Esophagus (tissue), 2 donors: ENCODE measurements around the gene NCBP1. TPM values are rescaled to one million over a fixed set of nuclear protein-coding genes. Genes with fewer than 3 reads are reported as not detected.
"Not testable (repeated sequence)": the region's sequence is repeated elsewhere in the genome, so short reads cannot be mapped to it uniquely, and the experiment has no call there.

Experiments
- H3K27ac ChIP-seq, 2 donors: one replicate each; pipeline ENCODE4 v1.5.1; 2013; ENCODE audit warnings: low read depth in 2 of 2, mild to moderate bottlenecking in 2 of 2, inconsistent platforms in 1 of 2, low read length in 1 of 2, moderate library complexity in 1 of 2
- H3K27me3 ChIP-seq, 2 donors: one replicate each; pipeline ENCODE4 v1.6.1; 2013; ENCODE audit warnings: low read length in 2 of 2, control low read depth in 1 of 2, mild to moderate bottlenecking in 1 of 2; ENCODE audit not compliant: insufficient read depth in 2 of 2, control insufficient read depth in 1 of 2
- H3K36me3 ChIP-seq, 2 donors: one replicate each; pipeline ENCODE4 v1.6.1; 2013; ENCODE audit warnings: low read length in 1 of 2; ENCODE audit not compliant: control insufficient read depth in 2 of 2, insufficient read depth in 2 of 2
- H3K4me1 ChIP-seq, 2 donors: one replicate each; pipeline ENCODE4 v1.6.1; 2013; ENCODE audit warnings: low read length in 1 of 2; ENCODE audit not compliant: control insufficient read depth in 2 of 2, insufficient read depth in 2 of 2
- H3K4me3 ChIP-seq, 2 donors: one replicate each; pipeline ENCODE4 v1.5.1; 2013; ENCODE audit warnings: low read length in 2 of 2, mild to moderate bottlenecking in 2 of 2, low read depth in 1 of 2, moderate library complexity in 1 of 2
- H3K9me3 ChIP-seq, 2 donors: one replicate each; pipeline ENCODE4 v1.6.1; 2013; ENCODE audit warnings: mild to moderate bottlenecking in 2 of 2, low read depth in 1 of 2, low read length in 1 of 2, moderate library complexity in 1 of 2; ENCODE audit not compliant: control insufficient read depth in 2 of 2, insufficient read depth in 1 of 2
- WGBS, 2 donors: extraction: QIAGEN DNeasy Blood & Tissue Kit; methylation state at CpG; one replicate each; pipeline ENCODE4 v1.1.7; 2013; 5-methylcytosine and 5-hydroxymethylcytosine counted together
- polyA plus RNA-seq, 2 donors: library from polyadenylated mRNA; stranded (reverse); fragments of 200-250 nt; gene quantifications; one replicate each; pipeline ENCODE4 v1.2.3, GENCODE V29; 2013
- donor health status: healthy with polysubstance abuse.
- donor health status: Bipolar disorder and iron deficiency.

Gene NCBP1
- polyA plus RNA-seq, 2 donors: 6.7 to 8.1 TPM

- WGBS, 2 donors: 85 to 95% methylated on average over 7 of the region's 7 CpGs
- Histone ChIP-seq H3K36me3 (peaks cover 2 to 6% of the 10 kb centered on the region in 2 donors), H3K4me1 (no peaks in the 10 kb centered on the region), H3K27ac (no peak overlapping the region), H3K4me3 (peak overlapping the region in 1 of 2 donors; percentile 85), H3K27me3 (no peaks in the 10 kb centered on the region), H3K9me3 (no peaks in the 10 kb centered on the region)
These were observed 61.1 kb downstream of the NCBP1 start for GRCh38 chr9:97694769-97695168.

- no peaks in the 10 kb centered on the region for H3K27me3 ChIP-seq
- WGBS, 2 donors: 64 to 69% methylated on average over 3 of the region's 3 CpGs
- H3K36me3 ChIP-seq: peaks cover 0 to 6% of the 10 kb centered on the region in 2 donors
- no peak overlapping the region for H3K27ac ChIP-seq
- peaks cover 0 to 2% of the 10 kb centered on the region in 2 donors for H3K9me3 ChIP-seq
- peak overlapping the region in 1 of 2 donors; percentile 85 for H3K4me3 ChIP-seq
- H3K4me1 ChIP-seq: no peaks in the 10 kb centered on the region
These were observed 61.8 kb downstream of the NCBP1 start for GRCh38 chr9:97695390-97695789.

- Histone ChIP-seq H3K27me3 (no peaks in the 10 kb centered on the region), H3K9me3 (peaks cover 0 to 2% of the 10 kb centered on the region in 2 donors), H3K4me1 (no peaks in the 10 kb centered on the region), H3K27ac (peak overlapping the region; percentile 92 to 95), H3K36me3 (peaks cover 0 to 1% of the 10 kb centered on the region in 2 donors), H3K4me3 (peak overlapping the region; percentile 85 to 97)
- 10 to 11% methylated on average over 9 of the region's 9 CpGs for WGBS, 2 donors
These were observed 62.6 kb downstream of the NCBP1 start for GRCh38 chr9:97695995-97696802.

GRCh38 chr9:97696803-97697601 is 63.4 kb downstream of the NCBP1 start, which contains the start of gene XPA:
TSS of gene XPA (minus strand) at chr9:97697340. CDS start at chr9:97697292, 48 bp downstream.
- Histone ChIP-seq H3K4me3 (peak within 1 kb of the TSS; percentile 85 to 97), H3K4me1 (no peaks in the 10 kb centered on the region), H3K27me3 (no peaks in the 10 kb centered on the region), H3K9me3 (peaks cover 0 to 2% of the 10 kb centered on the region in 2 donors), H3K36me3 (no peaks in the 10 kb centered on the region), H3K27ac (peak within 1 kb of the TSS; percentile 92 to 95)
- WGBS, 2 donors: 0% methylated on average over 63 to 82 of the region's 82 CpGs

- H3K4me3 ChIP-seq: no peak overlapping the region
- no peaks in the 10 kb centered on the region for H3K27me3 ChIP-seq
- H3K27ac ChIP-seq: peak overlapping the region; percentile 39 to 92
- no peaks in the 10 kb centered on the region for H3K4me1 ChIP-seq
- no peaks in the 10 kb centered on the region for H3K36me3 ChIP-seq
- H3K9me3 ChIP-seq: peaks cover 0 to 2% of the 10 kb centered on the region in 2 donors
- WGBS, 2 donors: 33 to 42% methylated on average over 1 of the region's 1 CpG
These were observed 64.2 kb downstream of the NCBP1 start for GRCh38 chr9:97697837-97698236.

- no peaks in the 10 kb centered on the region for H3K4me1 ChIP-seq
- H3K36me3 ChIP-seq: no peaks in the 10 kb centered on the region
- peaks cover 0 to 2% of the 10 kb centered on the region in 2 donors for H3K9me3 ChIP-seq
- no peak overlapping the region for H3K27ac ChIP-seq
- no peaks in the 10 kb centered on the region for H3K27me3 ChIP-seq
- WGBS, 2 donors: 94 to 96% methylated on average over 14 of the region's 14 CpGs
- no peak overlapping the region for H3K4me3 ChIP-seq
These were observed 65.2 kb downstream of the NCBP1 start for GRCh38 chr9:97698865-97699264.

GRCh38 chr9:97699281-97699680 is 65.7 kb downstream of the NCBP1 start:
- not testable (repeated sequence) for H3K36me3 ChIP-seq, H3K27ac ChIP-seq, H3K4me1 ChIP-seq, H3K27me3 ChIP-seq, H3K4me3 ChIP-seq, H3K9me3 ChIP-seq
- WGBS, 2 donors: 78 to 87% methylated on average over 13 of the region's 13 CpGs

- H3K27me3 ChIP-seq, H3K36me3 ChIP-seq, H3K4me3 ChIP-seq, H3K27ac ChIP-seq, H3K9me3 ChIP-seq, H3K4me1 ChIP-seq: not testable (repeated sequence)
- whole genome bisulfite sequencing, 2 donors: 94 to 97% methylated on average over 3 of the region's 3 CpGs
These were observed 66.2 kb downstream of the NCBP1 start for GRCh38 chr9:97699824-97700223.

- WGBS, 2 donors: 37 to 52% methylated on average over 11 of the region's 11 CpGs
- Histone ChIP-seq H3K27ac (peak overlapping the region; percentile 63 to 90), H3K27me3 (no peaks in the 10 kb centered on the region), H3K4me3 (no peak overlapping the region), H3K4me1 (no peaks in the 10 kb centered on the region), H3K9me3 (peaks cover 0 to 2% of the 10 kb centered on the region in 2 donors), H3K36me3 (no peaks in the 10 kb centered on the region)
These were observed 70.1 kb downstream of the NCBP1 start for GRCh38 chr9:97703437-97704344.
